CD4-positive, alpha-beta T cell treated with Interleukin-2 at 100 ng/mL for 4 hours (primary cell): ENCODE data around the gene SLC39A6.

Experiments
- DNase-seq: peaks from one replicate; pipeline ENCODE4 v3.0.0-alpha.2; 2020; ENCODE audit warnings: low spot score

Gene SLC39A6

DNA sequence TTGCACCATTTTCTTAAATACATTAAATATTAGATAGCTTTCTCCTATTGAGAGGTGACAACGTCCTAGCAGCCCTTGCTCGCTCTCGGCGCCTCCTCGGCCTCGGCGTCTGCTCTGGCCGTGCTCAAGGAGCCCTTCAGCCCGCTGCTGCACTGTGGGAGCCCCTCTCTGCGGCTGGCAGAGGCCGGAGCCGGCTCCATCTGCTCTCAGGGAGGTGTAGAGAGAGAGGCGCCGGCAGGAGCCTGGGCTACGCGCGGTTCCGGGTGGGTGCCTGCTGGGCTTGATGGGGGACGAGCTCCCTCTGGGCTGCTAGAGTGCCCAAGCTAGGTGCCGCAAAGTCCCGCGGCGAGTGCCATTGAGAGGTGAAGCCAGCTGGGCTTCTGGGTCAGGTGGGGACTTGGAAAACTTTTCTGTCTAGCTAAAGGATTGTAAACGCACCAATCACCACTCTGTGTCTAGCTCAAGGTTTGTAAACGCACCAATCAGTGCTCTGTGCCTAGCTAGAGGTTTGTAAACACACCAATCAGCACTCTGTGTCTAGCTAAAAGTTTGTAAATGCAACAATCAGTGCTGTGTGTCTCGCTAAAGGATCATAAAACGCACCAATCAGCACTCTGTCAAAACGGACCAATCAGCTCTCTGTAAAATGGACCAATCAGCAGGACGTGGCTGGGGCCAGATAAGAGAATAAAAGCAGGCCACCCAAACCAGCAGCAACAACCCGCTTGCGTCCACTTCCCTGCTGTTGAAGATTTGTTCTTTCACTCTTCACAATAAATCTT lies 64.9 kb downstream of the SLC39A6 start:
- DNase-seq = no peak

DNA sequence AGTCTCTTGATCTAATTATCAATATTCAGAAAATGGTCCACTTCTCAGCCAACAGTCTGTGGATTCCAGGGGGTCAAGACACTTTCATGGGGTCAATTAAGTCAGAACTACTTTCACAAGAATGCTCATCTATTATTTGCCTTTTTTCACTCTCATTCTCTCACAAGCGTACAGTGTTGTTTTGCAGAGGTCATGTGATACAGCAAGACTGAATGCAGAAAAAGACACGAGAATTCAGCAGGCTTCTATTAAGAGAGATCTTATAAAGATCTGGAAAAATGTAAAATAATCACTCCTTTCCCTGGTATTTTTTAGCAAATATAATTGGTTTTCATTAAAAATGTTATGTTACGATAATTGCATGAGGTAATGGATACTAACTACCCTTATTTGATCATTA lies 70.5 kb downstream of the SLC39A6 start:
- no peak for DNase-seq
